ENCODE data around the gene LRRC7. TPM values are rescaled to one million over a fixed set of nuclear protein-coding genes. Genes with fewer than 3 reads are reported as not detected.

Gene LRRC7
- total RNA-seq, 2 donors from 2014 or later: 2.8 to 3.0 TPM

GRCh38 chr1:69835955-69836354 lies 268.2 kb downstream of the LRRC7 start:
- Histone ChIP-seq H3K4me1 (replicated peaks) (no peaks in the 10 kb centered on the region), H3K36me3 (no peaks in the 10 kb centered on the region), H3K27me3 (replicated peaks; ENCODE audit: insufficient read depth) (no peaks in the 10 kb centered on the region), H3K9me3 (no peaks in the 10 kb centered on the region), H3K27ac (no peak overlapping the region), H3K4me3 (no peak overlapping the region)
- 54% methylated on average over 2 of the region's 2 CpGs for WGBS
- TF ChIP-seq POLR2A (IDR thresholded peaks at IDR 0.05) (no peak), CTCF (IDR thresholded peaks at IDR 0.05) (no peak), POLR2AphosphoS5 (IDR thresholded peaks at IDR 0.05) (no peak)
- intact Hi-C loops (cut with DNase I): no loop called here
- no peak for DNase-seq (ENCODE audit: low spot score)

DNA sequence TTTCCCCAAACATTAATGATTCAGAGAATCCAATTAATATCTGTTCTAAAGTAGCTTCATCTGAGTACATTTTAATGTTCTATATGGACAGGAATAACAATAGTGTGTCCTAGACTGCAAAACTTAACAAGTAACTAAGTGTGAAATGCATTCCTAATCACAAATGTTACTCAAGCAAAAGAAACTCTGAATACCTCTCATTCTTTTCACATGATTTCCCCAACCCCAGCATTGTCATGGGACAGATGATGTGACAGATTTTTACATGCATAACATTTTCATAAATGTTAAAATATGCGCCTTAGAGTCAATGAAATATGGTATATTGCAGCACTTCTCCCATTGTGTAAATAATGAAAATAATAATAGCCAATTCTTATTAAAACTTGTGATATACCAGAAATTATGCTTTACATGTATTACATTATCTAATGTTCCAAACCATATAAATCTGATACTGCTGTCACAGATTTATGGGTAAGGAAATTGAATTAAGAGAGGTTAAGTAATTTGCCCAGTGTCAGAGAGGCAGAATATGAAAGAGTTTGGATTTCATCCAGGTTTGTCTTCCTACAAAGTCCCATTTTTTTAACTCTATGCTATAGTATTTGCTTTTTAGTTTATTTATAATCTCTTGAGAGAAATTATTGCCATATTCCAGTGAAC lies 269.4 kb downstream of the LRRC7 start:
- Histone ChIP-seq H3K9me3 (no peaks in the 10 kb centered on the region), H3K27me3 (replicated peaks; ENCODE audit: insufficient read depth) (no peaks in the 10 kb centered on the region)
- WGBS: 95% methylated on average over 1 of the region's 1 CpG

DNA sequence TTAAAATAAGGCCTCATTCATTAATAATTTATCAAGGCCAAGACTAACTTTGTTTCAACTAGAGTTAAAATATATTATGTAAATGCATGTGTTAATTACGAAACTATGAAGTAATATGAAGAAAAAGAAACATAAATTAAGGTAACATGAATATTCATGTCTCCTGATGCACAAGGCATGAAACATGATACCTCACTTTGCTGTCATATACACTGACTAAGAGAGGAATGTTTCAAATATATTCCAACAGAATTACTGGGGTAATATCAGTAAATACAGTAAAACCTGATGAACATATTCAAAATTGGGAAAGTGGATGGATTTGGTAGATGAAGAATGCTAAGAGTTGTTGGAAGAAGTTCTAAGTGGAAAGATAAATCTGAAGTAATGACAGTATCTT lies 274.6 kb downstream of the LRRC7 start:
- 92% methylated on average over 1 of the region's 1 CpG for WGBS

More for the DNA sequence above, 269.4 kb downstream of the LRRC7 start:
- Histone ChIP-seq H3K4me1 (replicated peaks) (no peaks in the 10 kb centered on the region), H3K27ac (no peak overlapping the region), H3K36me3 (no peaks in the 10 kb centered on the region), H3K4me3 (no peak overlapping the region)
- intact Hi-C loops (cut with DNase I): no loop called here
- DNase-seq (ENCODE audit: low spot score): no peak
- TF ChIP-seq POLR2A (IDR thresholded peaks at IDR 0.05) (no peak), POLR2AphosphoS5 (IDR thresholded peaks at IDR 0.05) (no peak), CTCF (IDR thresholded peaks at IDR 0.05) (no peak)

GRCh38 chr1:69845655-69846054 lies 277.9 kb downstream of the LRRC7 start:
- TF ChIP-seq CTCF (IDR thresholded peaks at IDR 0.05): no peak
- TF ChIP-seq POLR2A (IDR thresholded peaks at IDR 0.05): no peak
- no peak for TF ChIP-seq POLR2AphosphoS5 (IDR thresholded peaks at IDR 0.05)
- 93% methylated on average over 1 of the region's 1 CpG for WGBS
- no peak for DNase-seq (ENCODE audit: low spot score)
- intact Hi-C loops (cut with DNase I): no loop called here
- Histone ChIP-seq H3K4me3 (no peak overlapping the region), H3K36me3 (no peaks in the 10 kb centered on the region), H3K9me3 (no peaks in the 10 kb centered on the region), H3K27ac (no peak overlapping the region), H3K4me1 (replicated peaks) (no peaks in the 10 kb centered on the region), H3K27me3 (replicated peaks; ENCODE audit: insufficient read depth) (no peaks in the 10 kb centered on the region)

More for the DNA sequence above, 274.6 kb downstream of the LRRC7 start:
- TF ChIP-seq POLR2AphosphoS5 (IDR thresholded peaks at IDR 0.05): no peak
- TF ChIP-seq POLR2A (IDR thresholded peaks at IDR 0.05): no peak
- TF ChIP-seq CTCF (IDR thresholded peaks at IDR 0.05): no peak
- Histone ChIP-seq H3K27me3 (replicated peaks; ENCODE audit: insufficient read depth) (no peaks in the 10 kb centered on the region), H3K9me3 (no peaks in the 10 kb centered on the region), H3K4me3 (no peak overlapping the region), H3K36me3 (no peaks in the 10 kb centered on the region), H3K27ac (no peak overlapping the region), H3K4me1 (replicated peaks) (no peaks in the 10 kb centered on the region)
- DNase-seq (ENCODE audit: low spot score): no peak
- intact Hi-C loops (cut with DNase I): no loop called here

DNA sequence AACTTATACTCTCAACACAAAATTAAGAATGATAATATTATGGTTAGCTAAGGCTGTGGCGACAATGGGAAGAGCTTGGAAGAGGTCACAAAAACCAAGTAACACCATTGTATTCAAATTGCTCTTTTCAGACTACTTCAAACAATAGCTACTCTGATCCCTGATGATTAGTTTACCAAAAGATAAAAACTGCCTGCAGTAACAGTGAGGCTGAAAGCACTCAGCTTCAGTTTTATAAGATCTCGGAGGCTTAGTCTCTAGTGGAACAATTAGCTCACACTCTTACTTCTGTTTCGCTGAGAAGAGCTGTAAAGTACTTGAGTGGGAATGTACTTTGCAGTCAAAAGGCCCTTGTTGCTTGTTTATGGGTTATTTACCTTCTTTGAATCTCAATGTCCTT lies 278.5 kb downstream of the LRRC7 start:
- Histone ChIP-seq H3K9me3 (no peaks in the 10 kb centered on the region), H3K36me3 (no peaks in the 10 kb centered on the region), H3K4me1 (replicated peaks) (no peaks in the 10 kb centered on the region), H3K4me3 (no peak overlapping the region), H3K27ac (no peak overlapping the region), H3K27me3 (replicated peaks; ENCODE audit: insufficient read depth) (no peaks in the 10 kb centered on the region)
- TF ChIP-seq POLR2A (IDR thresholded peaks at IDR 0.05) (no peak), POLR2AphosphoS5 (IDR thresholded peaks at IDR 0.05) (no peak), CTCF (IDR thresholded peaks at IDR 0.05) (no peak)
- intact Hi-C loops (cut with DNase I): no loop called here
- 32% methylated on average over 3 of the region's 3 CpGs for WGBS
- DNase-seq (ENCODE audit: low spot score): no peak

Data from prostate gland (tissue), 2 donors.